Neutrophil (primary cell): ENCODE measurements around the gene NPM1.

Source experiments
- H3K27ac ChIP-seq: fragments of 200-600 bp; sonication (generic); 2 replicates; pipeline ENCODE4 v1.5.1; 2016; ENCODE audit warnings: mild to moderate bottlenecking, moderate library complexity
- H3K27me3 ChIP-seq: fragments of 200-600 bp; sonication (generic); 2 replicates; pipeline ENCODE4 v1.6.0; 2016; ENCODE audit warnings: mild to moderate bottlenecking
- H3K36me3 ChIP-seq: fragments of 200-600 bp; sonication (generic); 2 replicates; pipeline ENCODE4 v1.5.1; 2017
- H3K4me1 ChIP-seq, 2 experiments: fragments of 200-600 bp in 1 of 2; sonication (generic) in 1 of 2; 1 replicate in 1 of 2; 2 replicates in 1 of 2; pipeline versions ENCODE4 v1.5.1 to v1.6.1; 2013 to 2016; ENCODE audit warnings: low read depth in 1 of 2, low read length in 1 of 2, mild to moderate bottlenecking in 1 of 2, moderate library complexity in 1 of 2; ENCODE audit not compliant: control insufficient read depth in 1 of 2, insufficient read depth in 1 of 2
- H3K4me3 ChIP-seq, 2 experiments: fragments of 200-600 bp in 1 of 2; sonication (generic) in 1 of 2; 1 replicate in 1 of 2; 2 replicates in 1 of 2; pipeline ENCODE4 v1.5.1; 2013 to 2016; ENCODE audit warnings: low read depth in 1 of 2, low read length in 1 of 2, mild to moderate bottlenecking in 1 of 2, moderate library complexity in 1 of 2
- H3K9me3 ChIP-seq: fragments of 200-600 bp; sonication (generic); 2 replicates; pipeline ENCODE4 v1.5.1; 2016
- CTCF ChIP-seq: fragments of 200-600 bp; sonication (generic); IDR thresholded peaks from 2 replicates; pipeline ENCODE4 v1.5.1; 2016; ENCODE audit warnings: antibody characterized with exemption

NPM1 gene

GRCh38 chr5:171441246-171441791 is 53.7 kb downstream of the NPM1 start:
- no peaks in the 10 kb centered on the region for H3K9me3 ChIP-seq
- TF ChIP-seq CTCF, result no peak
- no peaks in the 10 kb centered on the region for H3K27me3 ChIP-seq

GRCh38 chr5:171442287-171443042 is 54.8 kb downstream of the NPM1 start:
- Histone ChIP-seq H3K36me3 (no peaks in the 10 kb centered on the region), H3K27me3 (peaks cover under 1% of the 10 kb centered on the region), H3K9me3 (no peaks in the 10 kb centered on the region), H3K27ac (no peak overlapping the region), H3K4me3 (no peak overlapping the region), H3K4me1 (no peaks in the 10 kb centered on the region)
- no peak for TF ChIP-seq CTCF

More at GRCh38 chr5:171441246-171441791, 53.7 kb downstream of the NPM1 start:
- H3K4me1 ChIP-seq, result no peaks in the 10 kb centered on the region
- no peak overlapping the region for H3K4me3 ChIP-seq
- no peak overlapping the region for H3K27ac ChIP-seq
- no peaks in the 10 kb centered on the region for H3K36me3 ChIP-seq

GRCh38 chr5:171444582-171444981 is 56.9 kb downstream of the NPM1 start:
- Histone ChIP-seq H3K4me1 (no peaks in the 10 kb centered on the region), H3K27me3 (peaks cover 22% of the 10 kb centered on the region), H3K27ac (no peak overlapping the region)

GRCh38 chr5:171445644-171446516 is 58.2 kb downstream of the NPM1 start:
- Histone ChIP-seq H3K36me3 (no peaks in the 10 kb centered on the region), H3K27me3 (peaks cover 35% of the 10 kb centered on the region), H3K27ac (no peak overlapping the region), H3K4me1 (peaks cover 0 to 2% of the 10 kb centered on the region in 2 experiments), H3K9me3 (no peaks in the 10 kb centered on the region), H3K4me3 (no peak overlapping the region)
- no peak for TF ChIP-seq CTCF

More at GRCh38 chr5:171444582-171444981, 56.9 kb downstream of the NPM1 start:
- TF ChIP-seq CTCF, result no peak
- H3K9me3 ChIP-seq, result no peaks in the 10 kb centered on the region
- no peak overlapping the region for H3K4me3 ChIP-seq
- no peaks in the 10 kb centered on the region for H3K36me3 ChIP-seq

- no peaks in the 10 kb centered on the region for H3K9me3 ChIP-seq
- H3K27ac ChIP-seq, result no peak overlapping the region
- H3K27me3 ChIP-seq, result peaks cover 48% of the 10 kb centered on the region
- peaks cover 0 to 8% of the 10 kb centered on the region in 2 experiments for H3K4me1 ChIP-seq
- no peak overlapping the region for H3K4me3 ChIP-seq
- no peak for TF ChIP-seq CTCF
- H3K36me3 ChIP-seq, result no peaks in the 10 kb centered on the region
Observed at GRCh38 chr5:171447226-171447625, 59.6 kb downstream of the NPM1 start.
